ENCODE measurements around the gene SYCE1.
"Not testable (repeated sequence)": the region's sequence is repeated elsewhere in the genome, so short reads cannot be mapped to it uniquely, and the experiment has no call there.

SYCE1 gene

GRCh38 chr10:133527771-133528271 is 37.6 kb downstream of the SYCE1 start:
- peak overlapping the region; percentile 41 for H3K4me3 ChIP-seq (ENCODE audit: low read depth, low read length)
- POLR2A ChIA-PET: no interaction called here
- DNase-seq (ENCODE audit: low read depth, low spot score): no peak
- no peak for TF ChIP-seq CTCF (IDR thresholded peaks at IDR 0.05; ENCODE audit: insufficient read depth, low read length, missing control alignments)
- CTCF ChIA-PET: no interaction called here

GRCh38 chr10:133526957-133527588 is 38.3 kb downstream of the SYCE1 start, which contains the start of gene CYP2E1:
TSS of gene CYP2E1 (plus strand) at chr10:133527363. CDS start at chr10:133527396, 33 bp downstream.
- POLR2A ChIA-PET: no interaction called here
- CTCF ChIA-PET: no interaction called here
- H3K4me3 ChIP-seq (ENCODE audit: low read depth, low read length): peak within 1 kb of the TSS; percentile 41
- no peak for TF ChIP-seq CTCF (IDR thresholded peaks at IDR 0.05; ENCODE audit: insufficient read depth, low read length, missing control alignments)
- no peak for DNase-seq (ENCODE audit: low read depth, low spot score)

GRCh38 chr10:133525444-133525843 is 39.9 kb downstream of the SYCE1 start:
- no peak for DNase-seq (ENCODE audit: low read depth, low spot score)
- no peak for TF ChIP-seq CTCF (IDR thresholded peaks at IDR 0.05; ENCODE audit: insufficient read depth, low read length, missing control alignments)
- ChIA-PET CTCF (no interaction called here), POLR2A (no interaction called here)
- H3K4me3 ChIP-seq (ENCODE audit: low read depth, low read length): no peak overlapping the region

GRCh38 chr10:133523631-133524203 is 41.7 kb downstream of the SYCE1 start:
- TF ChIP-seq CTCF (IDR thresholded peaks at IDR 0.05; ENCODE audit: insufficient read depth, low read length, missing control alignments): no peak
- POLR2A ChIA-PET: no interaction called here
- CTCF ChIA-PET: no interaction called here
- no peak overlapping the region for H3K4me3 ChIP-seq (ENCODE audit: low read depth, low read length)
- DNase-seq (ENCODE audit: low read depth, low spot score): no peak

- peak overlapping the region; percentile 61 for H3K4me3 ChIP-seq (ENCODE audit: low read depth, low read length)
- ChIA-PET POLR2A (no interaction called here), CTCF (interaction anchor here (0.7 to 3.8 kb wide), 12 partner anchors 10 to 191 kb away, joined by 3 to 23 read pairs (median 5); no protein-coding TSS in a partner anchor)
- no peak for DNase-seq (ENCODE audit: low read depth, low spot score)
- peak; percentile 93 for TF ChIP-seq CTCF (IDR thresholded peaks at IDR 0.05; ENCODE audit: insufficient read depth, low read length, missing control alignments)
Measured at GRCh38 chr10:133520193-133520738, 45.1 kb downstream of the SYCE1 start.

- CTCF ChIA-PET: interaction anchor here (1.0 to 3.8 kb wide), 5 partner anchors 8 to 189 kb away, joined by 3 to 23 read pairs (median 9); no protein-coding TSS in a partner anchor
- POLR2A ChIA-PET: not testable (repeated sequence)
Measured at GRCh38 chr10:133518517-133518916, 46.9 kb downstream of the SYCE1 start.

More at GRCh38 chr10:133518517-133518916, 46.9 kb downstream of the SYCE1 start:
- DNase-seq (ENCODE audit: low read depth, low spot score); H3K4me3 ChIP-seq (ENCODE audit: low read depth, low read length): not testable (repeated sequence)

Data from AG04449 (cell line).